ENCODE data around the gene IL1RN.

GRCh38 chr2:113132414-113133021 lies 5.1 kb downstream of the IL1RN start:
- TF ChIP-seq EZH2 (IDR thresholded peaks at IDR 0.05; ENCODE audit: low read depth, low read length, severe bottlenecking) (no peak), CTCF (IDR thresholded peaks at IDR 0.05; ENCODE audit: control extremely low read depth in 1 of 3, insufficient read depth in 1 of 3, low read depth in 1 of 3, low read length in 3 of 3) (no peak), YY1 (IDR thresholded peaks at IDR 0.05; ENCODE audit: low read depth, low read length) (no peak), TAF1 (IDR thresholded peaks at IDR 0.05; ENCODE audit: low read depth, low read length) (no peak), CBX5 (IDR thresholded peaks at IDR 0.05; ENCODE audit: low read depth, low read length) (no peak), MAX (IDR thresholded peaks at IDR 0.05) (no peak), POLR2A (IDR thresholded peaks at IDR 0.05; ENCODE audit: control extremely low read depth in 1 of 2, low read depth in 2 of 2, low read length in 2 of 2) (no peak), SIN3A (conservative IDR thresholded peaks at IDR 0.05 in 1 of 2, IDR thresholded peaks at IDR 0.05 in 1 of 2; ENCODE audit: low read depth in 1 of 2, low read length in 2 of 2) (no peak), TBP (IDR thresholded peaks at IDR 0.05; ENCODE audit: low read depth, low read length) (no peak), EP300 (IDR thresholded peaks at IDR 0.05; ENCODE audit: borderline replicate concordance in 1 of 2, low read depth in 2 of 2, low read length in 2 of 2) (no peak)

All from H1 (cell line).